ENCODE results near the gene BORCS8.

GRCh38 chr19:19226204-19226603, 34.3 kb upstream of the BORCS8 start:
- TF ChIP-seq SMC3 (conservative IDR thresholded peaks at IDR 0.05; ENCODE audit: poor library complexity) (no peak), CTCF (IDR thresholded peaks at IDR 0.05; ENCODE audit: poor library complexity, severe bottlenecking) (no peak), EP300 (conservative IDR thresholded peaks at IDR 0.05; ENCODE audit: poor library complexity, severe bottlenecking) (no peak), POLR2AphosphoS5 (IDR thresholded peaks at IDR 0.05) (no peak), EZH2 (IDR thresholded peaks at IDR 0.05; ENCODE audit: borderline replicate concordance, insufficient read depth, low read length, poor library complexity, severe bottlenecking) (no peak), MXI1 (conservative IDR thresholded peaks at IDR 0.05; ENCODE audit: poor library complexity, severe bottlenecking) (no peak), REST (IDR thresholded peaks at IDR 0.05; ENCODE audit: borderline replicate concordance) (no peak), TAF1 (IDR thresholded peaks at IDR 0.05; ENCODE audit: low read depth) (no peak)

Data from neural cell (in vitro differentiated cells).